Activated CD8-positive, alpha-beta T cell treated with anti-CD3 and anti-CD28 coated beads for 36 hours (primary cell): ENCODE results near the gene ADAMTS9. TPM values are rescaled to one million over a fixed set of nuclear protein-coding genes. Genes with fewer than 3 reads are reported as not detected.

Source experiments
- ATAC-seq: fragments of 200-7000 bp; cut with Tn5 transposase; one replicate; pipeline ENCODE4 v1.10.0; 2021; ENCODE audit warnings: mild to moderate bottlenecking, moderate library complexity
- CTCF ChIA-PET: fragments of 350-600 bp; sonication (Branson Sonifier 250); formaldehyde crosslinking; loops from one replicate; lab custom pipeline; 2021; ENCODE audit warnings: antibody characterized with exemption; lab: Charles Lee
- POLR2A ChIA-PET: fragments of 350-600 bp; sonication (Branson Sonifier 250); formaldehyde crosslinking; loops from one replicate; lab custom pipeline; 2021; ENCODE audit warnings: antibody characterized with exemption; lab: Charles Lee
- DNase-seq: peaks from one replicate; pipeline ENCODE4 v3.0.0-alpha.2; 2020
- H3K27ac Mint-ChIP-seq: one replicate; pipeline ENCODE4 v1.8.0; 2021; ENCODE audit warnings: mild to moderate bottlenecking, mixed read lengths
- H3K27me3 Mint-ChIP-seq: one replicate; pipeline ENCODE4 v1.8.0; 2021; ENCODE audit warnings: mixed read lengths
- H3K36me3 Mint-ChIP-seq: one replicate; pipeline ENCODE4 v1.8.0; 2021; ENCODE audit warnings: low read depth, mixed read lengths
- H3K4me1 Mint-ChIP-seq: one replicate; pipeline ENCODE4 v1.8.0; 2021; ENCODE audit warnings: low read depth, mixed read lengths
- H3K4me3 Mint-ChIP-seq: one replicate; pipeline ENCODE4 v1.8.0; 2021; ENCODE audit warnings: mild to moderate bottlenecking, moderate library complexity, mixed read lengths
- H3K9me3 Mint-ChIP-seq: one replicate; pipeline ENCODE4 v1.8.0; 2021; ENCODE audit warnings: mixed read lengths
- CTCF ChIP-seq: fragments of 200-600 bp; IDR thresholded peaks from one replicate; pipeline ENCODE4 v1.8.0; 2022; ENCODE audit warnings: antibody characterized with exemption, mild to moderate bottlenecking
- intact Hi-C: fragments of 100-400 bp; cut with micrococcal nuclease; formaldehyde crosslinking; loops from one replicate; pipeline ENCODE4 v1.10.0; 2022
- total RNA-seq, 2 experiments: library from RNA; stranded (reverse); gene quantifications; one replicate each; pipeline ENCODE4 v1.2.3, GENCODE V29; 2021

ADAMTS9 gene
- total RNA-seq, 2 experiments from 2014 or later, result not detected

GRCh38 chr3:64489361-64490044 lies 198.3 kb downstream of the ADAMTS9 start:
- H3K4me3 Mint-ChIP-seq, result no peak overlapping the region
- CTCF ChIA-PET, result no interaction called here
- H3K9me3 Mint-ChIP-seq, result no peaks in the 10 kb centered on the region
- TF ChIP-seq CTCF, result no peak
- POLR2A ChIA-PET, result no interaction called here
- ATAC-seq, result no peak
- no peaks in the 10 kb centered on the region for H3K36me3 Mint-ChIP-seq
- intact Hi-C loops, result no loop called here
- peaks cover 31% of the 10 kb centered on the region for H3K27me3 Mint-ChIP-seq
- no peaks in the 10 kb centered on the region for H3K4me1 Mint-ChIP-seq
- no peak for DNase-seq
- H3K27ac Mint-ChIP-seq, result no peak overlapping the region

GRCh38 chr3:64488939-64489338 lies 198.9 kb downstream of the ADAMTS9 start:
- POLR2A ChIA-PET, result interaction anchor here (0.6 kb wide), 1 partner anchor 26 kb away, joined by 3 read pairs; no protein-coding TSS in a partner anchor
- Mint-ChIP-seq H3K27ac (no peak overlapping the region), H3K36me3 (no peaks in the 10 kb centered on the region), H3K4me3 (no peak overlapping the region), H3K9me3 (no peaks in the 10 kb centered on the region), H3K4me1 (no peaks in the 10 kb centered on the region), H3K27me3 (peaks cover 27% of the 10 kb centered on the region)
- CTCF ChIA-PET, result no interaction called here
- no peak for TF ChIP-seq CTCF
- intact Hi-C loops, result no loop called here
- ATAC-seq (no peak), DNase-seq (no peak)

GRCh38 chr3:64484289-64484992 lies 203.4 kb downstream of the ADAMTS9 start:
- peak; percentile 72 for TF ChIP-seq CTCF
- no peaks in the 10 kb centered on the region for H3K9me3 Mint-ChIP-seq
- H3K4me1 Mint-ChIP-seq, result no peaks in the 10 kb centered on the region
- H3K36me3 Mint-ChIP-seq, result no peaks in the 10 kb centered on the region
- ATAC-seq (peak; percentile 98), DNase-seq (peak; percentile 83)
- peaks cover 14% of the 10 kb centered on the region for H3K27me3 Mint-ChIP-seq
- ChIA-PET POLR2A (no interaction called here), CTCF (interaction anchor here (0.6 to 4.1 kb wide), 19 partner anchors 9 to 1134 kb away, joined by 3 to 59 read pairs (median 4); partner anchors contain the start of gene PSMD6)
- no peak overlapping the region for H3K4me3 Mint-ChIP-seq
- no peak overlapping the region for H3K27ac Mint-ChIP-seq
- intact Hi-C loops, result loop anchor here (1.0 kb wide), 1 partner anchor 454 kb away; no protein-coding TSS in a partner anchor

GRCh38 chr3:64483467-64483866 lies 204.3 kb downstream of the ADAMTS9 start:
- Mint-ChIP-seq H3K4me1 (no peaks in the 10 kb centered on the region), H3K27me3 (peaks cover 9% of the 10 kb centered on the region), H3K9me3 (no peaks in the 10 kb centered on the region), H3K4me3 (no peak overlapping the region), H3K27ac (no peak overlapping the region), H3K36me3 (no peaks in the 10 kb centered on the region)
- no peak for TF ChIP-seq CTCF
- intact Hi-C loops, result no loop called here
- ATAC-seq, result no peak
- ChIA-PET POLR2A (no interaction called here), CTCF (interaction anchor here (0.7 to 4.1 kb wide), 9 partner anchors 8 to 1133 kb away, joined by 3 to 59 read pairs (median 6); partner anchors contain the start of gene PSMD6)
- DNase-seq, result no peak

GRCh38 chr3:64475037-64475436 lies 212.8 kb downstream of the ADAMTS9 start:
- intact Hi-C loops, result no loop called here
- Mint-ChIP-seq H3K27ac (no peak overlapping the region), H3K27me3 (peaks cover 21% of the 10 kb centered on the region), H3K4me3 (no peak overlapping the region), H3K4me1 (no peaks in the 10 kb centered on the region), H3K9me3 (no peaks in the 10 kb centered on the region), H3K36me3 (no peaks in the 10 kb centered on the region)
- no peak for DNase-seq
- CTCF ChIA-PET, result interaction anchor here (0.9 to 2.0 kb wide), 4 partner anchors 9 to 444 kb away, joined by 3 to 7 read pairs (median 4); no protein-coding TSS in a partner anchor
- TF ChIP-seq CTCF, result no peak
- POLR2A ChIA-PET, result no interaction called here
- no peak for ATAC-seq
